HG03039 (cell line): ENCODE measurements around the gene MYH10.

Experiments used
- ATAC-seq: cut with Tn5 transposase; IDR thresholded peaks from one replicate; pipeline ENCODE4 v1.9.1; 2021; ENCODE audit warnings: mild to moderate bottlenecking, moderate library complexity; ENCODE audit not compliant: unreplicated experiment

Gene MYH10

GRCh38 chr17:8649157-8650118, 18.9 kb upstream of the MYH10 start:
- ATAC-seq: no peak

DNA sequence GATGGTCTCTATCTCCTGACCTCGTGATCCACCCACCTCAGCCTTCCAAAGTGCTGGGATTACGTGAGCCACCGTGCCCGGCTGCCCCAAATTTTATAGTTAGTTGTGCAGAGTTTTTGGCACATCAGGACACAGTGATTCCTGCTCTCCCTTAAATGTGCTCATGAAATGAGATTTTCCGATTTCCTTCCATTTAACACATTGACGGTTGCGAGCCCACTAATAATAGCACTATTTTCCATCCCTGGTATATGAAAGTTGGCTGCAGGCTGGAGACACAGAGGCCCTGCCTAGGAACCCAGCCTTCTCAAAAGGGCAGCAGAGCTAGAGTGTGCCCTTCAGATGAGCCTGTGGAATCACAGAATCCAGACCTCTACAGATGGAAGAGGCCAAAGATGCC, 17.4 kb upstream of the MYH10 start:
- no peak for ATAC-seq

DNA sequence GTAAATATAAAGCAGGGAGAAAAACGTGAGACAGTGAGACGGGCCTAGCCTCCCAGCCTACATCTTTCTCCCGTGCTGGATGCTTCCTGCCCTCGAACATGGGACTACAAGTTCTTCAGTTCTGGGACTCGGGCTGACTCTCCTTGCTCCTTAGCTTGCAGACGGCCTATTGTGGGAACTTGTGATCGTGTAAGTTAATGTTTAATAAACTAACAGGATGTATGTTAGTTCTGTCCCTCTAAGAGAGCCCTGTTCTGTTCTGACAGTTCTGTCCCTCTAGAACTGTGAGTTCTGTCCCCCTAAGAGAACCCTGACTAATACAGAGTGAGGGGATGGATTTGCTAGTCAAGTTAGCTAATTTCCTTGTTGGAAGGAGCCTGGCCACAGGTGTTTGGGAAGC, 16.7 kb upstream of the MYH10 start:
- no peak for ATAC-seq

DNA sequence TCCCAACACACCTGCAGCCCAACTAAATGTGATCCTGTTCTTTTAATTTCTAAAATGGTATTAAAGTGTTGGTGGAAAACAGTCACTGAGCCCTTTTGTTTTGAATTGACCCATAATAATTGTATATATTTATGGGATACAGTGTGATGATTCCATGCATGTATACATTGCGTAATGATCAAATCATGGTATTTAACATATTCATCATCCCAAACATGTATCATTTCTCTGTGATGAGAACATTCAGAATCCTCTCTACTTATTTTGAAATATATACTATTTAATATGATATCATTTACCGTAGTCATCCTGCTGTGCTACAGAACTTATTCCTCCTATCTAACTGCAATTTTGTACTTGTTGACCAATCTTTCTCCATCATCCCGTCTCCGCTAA, 14.0 kb upstream of the MYH10 start:
- no peak for ATAC-seq

DNA sequence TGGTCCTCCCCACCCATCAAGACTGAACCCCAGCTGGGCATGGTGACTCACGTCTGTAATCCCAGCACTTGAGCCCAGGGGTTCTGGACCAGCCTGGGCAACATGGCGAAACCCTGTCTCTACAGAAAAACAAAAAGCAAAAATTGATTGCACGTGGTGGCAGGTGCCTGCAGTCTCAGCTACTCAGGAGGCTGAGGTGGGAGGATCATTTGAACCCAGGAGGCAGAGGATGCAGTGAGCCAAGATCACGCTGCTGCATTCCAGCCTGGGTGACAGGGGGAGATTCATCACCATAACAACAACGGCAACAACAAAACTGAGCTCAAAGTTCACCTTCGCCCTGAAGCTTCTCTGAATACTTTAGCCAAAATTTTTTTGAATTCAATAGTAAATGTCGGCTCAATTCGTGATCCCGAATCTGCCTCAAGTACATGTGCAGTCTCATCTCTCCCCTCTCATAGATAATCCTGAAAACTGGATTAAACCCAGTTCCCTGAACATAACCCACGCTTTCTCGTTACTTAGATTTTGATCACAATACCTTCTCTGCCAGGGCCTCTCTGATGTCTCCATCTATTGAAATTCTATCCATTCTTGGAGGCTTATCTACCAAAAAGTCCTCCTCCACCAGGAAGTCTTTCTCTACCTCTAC, 13.5 kb upstream of the MYH10 start:
- ATAC-seq: no peak

GRCh38 chr17:8639709-8640108, 9.2 kb upstream of the MYH10 start:
- ATAC-seq: no peak

DNA sequence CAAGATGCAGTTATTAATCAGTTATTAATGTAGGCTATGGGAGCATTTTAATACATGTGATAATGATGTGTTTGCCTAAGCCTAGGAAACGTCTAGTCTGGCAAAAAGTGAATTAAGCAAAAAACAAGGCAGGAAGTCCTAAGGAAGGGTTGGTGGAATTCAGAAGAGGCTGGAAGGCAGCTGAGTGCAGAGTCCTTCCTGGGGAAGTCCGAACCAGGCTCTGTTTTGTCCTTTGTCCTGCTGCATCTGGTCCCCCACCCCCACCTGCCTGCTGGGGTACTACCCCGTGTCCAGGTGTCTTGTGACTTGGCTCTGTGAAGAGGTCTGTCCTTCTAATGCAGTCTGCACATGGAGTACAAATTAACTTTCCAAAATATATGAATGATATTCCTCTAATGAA, 1.5 kb upstream of the MYH10 start:
- ATAC-seq: no peak

DNA sequence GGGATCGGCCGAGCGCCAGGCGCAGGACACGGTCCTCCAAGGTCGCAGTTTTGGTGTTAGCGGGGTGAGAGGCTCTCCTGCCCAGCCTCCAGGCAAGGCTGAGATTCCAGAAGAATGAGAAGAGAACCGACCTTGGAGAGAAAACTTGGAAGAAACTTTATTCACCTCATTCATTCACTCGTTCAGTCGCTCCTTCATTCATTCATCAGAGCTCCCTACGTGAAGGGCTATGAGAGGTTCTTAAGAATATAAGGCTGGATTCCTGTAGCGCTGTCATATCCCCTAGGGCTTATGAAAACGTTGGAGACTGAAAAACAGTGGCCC, 991 bp upstream of the MYH10 start:
- no peak for ATAC-seq

DNA sequence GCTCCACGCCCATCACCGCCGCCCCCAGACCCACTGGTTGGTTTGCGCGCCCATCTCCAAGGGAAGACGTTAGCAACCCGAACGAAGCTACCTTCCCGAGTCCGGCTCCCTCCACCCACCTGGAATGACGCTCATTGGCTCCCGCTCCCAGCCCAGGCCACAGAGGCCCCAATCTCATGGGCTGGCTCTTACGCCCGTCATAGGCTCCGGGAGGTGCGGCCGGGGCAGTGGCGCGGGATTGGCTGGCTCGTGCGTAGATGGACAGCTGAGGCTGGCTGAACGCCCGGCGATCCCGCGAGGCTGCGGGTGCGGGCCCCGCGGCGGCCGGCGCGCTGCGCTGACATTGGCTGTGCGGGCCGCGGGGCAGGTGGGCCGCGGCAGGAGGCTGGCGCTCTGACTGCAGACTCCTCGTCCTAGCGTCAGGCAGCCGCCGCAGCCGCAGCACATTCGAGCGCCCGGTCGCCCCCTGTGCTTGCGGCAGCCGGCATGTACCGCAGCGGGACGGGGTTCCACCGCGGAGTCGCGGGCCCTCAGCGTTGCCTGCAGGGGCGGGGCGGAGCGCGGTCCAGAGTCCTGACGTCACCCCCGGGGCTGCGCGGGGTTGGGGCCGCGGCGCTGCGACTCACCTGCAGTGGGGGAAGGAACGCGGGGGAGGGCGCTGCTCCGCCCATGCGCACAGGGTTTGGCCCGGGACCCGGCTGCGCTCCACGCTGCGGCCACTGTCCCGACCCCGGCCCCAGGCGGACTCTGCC, 453 bp upstream of the MYH10 start:
- peak; percentile 91 for ATAC-seq

DNA sequence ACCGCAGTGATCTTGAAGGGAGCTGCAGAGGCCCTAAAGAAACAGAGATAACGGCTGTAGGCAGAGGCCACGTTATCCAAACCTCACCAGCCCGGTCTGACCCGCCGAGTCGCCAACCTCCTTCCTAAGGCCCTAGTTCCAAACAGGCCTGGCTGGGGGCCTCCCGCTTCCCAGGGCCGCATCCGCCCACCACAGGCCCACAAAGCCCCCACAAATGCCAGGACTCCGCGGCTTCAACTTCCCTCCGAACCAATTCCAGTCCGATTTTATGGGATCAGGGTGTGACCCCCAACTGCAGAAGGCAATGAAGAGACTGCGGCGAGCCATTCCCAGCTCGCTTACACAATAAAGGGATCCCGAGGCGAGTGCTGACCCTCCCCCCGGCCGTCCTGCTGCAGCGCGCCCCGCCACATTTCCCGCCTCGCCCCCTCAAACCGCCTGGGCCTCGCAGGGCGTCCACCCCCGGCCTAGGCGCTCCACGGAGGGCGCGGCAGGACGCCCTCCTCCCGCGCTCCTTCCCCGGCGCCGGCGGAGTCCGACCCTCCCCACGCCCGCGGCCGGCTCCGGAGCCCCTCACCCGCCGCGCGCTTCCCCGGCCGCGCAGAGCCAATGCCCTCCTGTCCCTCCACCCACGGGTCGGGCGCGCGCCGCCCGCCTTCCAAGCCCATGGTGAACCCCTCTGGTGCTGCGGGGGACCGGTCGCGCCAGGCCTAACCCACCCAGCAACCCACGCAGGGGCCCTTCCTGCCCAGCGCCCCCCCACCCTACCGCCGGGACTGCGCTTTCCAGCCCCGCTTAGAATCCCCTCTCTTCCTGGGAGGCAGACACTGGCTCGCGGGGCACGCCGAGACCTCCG, 926 bp downstream of the MYH10 start:
- ATAC-seq: no peak

DNA sequence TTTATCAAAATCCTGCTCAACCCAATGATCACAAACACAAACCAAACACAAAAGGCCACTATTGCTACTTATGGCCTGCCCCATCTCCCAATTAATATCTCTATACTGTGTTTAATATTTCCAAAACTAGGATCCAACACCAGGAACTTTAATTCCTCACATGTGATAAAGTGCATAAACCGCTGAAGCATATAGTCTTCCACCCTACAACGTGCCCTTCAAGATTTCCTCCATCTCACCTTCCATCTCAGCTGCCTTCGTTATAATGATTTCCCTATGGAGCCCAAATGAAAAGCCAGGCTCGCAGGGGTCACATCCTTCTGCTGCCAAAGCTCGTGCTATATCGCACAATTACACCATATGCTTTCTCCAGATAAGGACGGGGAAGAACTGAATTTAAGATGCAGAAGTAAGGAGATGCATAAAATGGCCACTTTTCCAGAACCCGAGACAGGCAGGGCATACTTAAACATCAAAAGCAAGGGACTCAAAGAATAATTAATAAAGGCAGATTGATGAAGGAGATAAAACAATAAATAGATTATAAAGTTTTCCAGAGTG, 1.8 kb downstream of the MYH10 start:
- no peak for ATAC-seq

- ATAC-seq: no peak
Measured at GRCh38 chr17:8628172-8628571, 2.4 kb downstream of the MYH10 start.

GRCh38 chr17:8623591-8623990, 6.9 kb downstream of the MYH10 start:
- ATAC-seq: no peak

GRCh38 chr17:8622191-8622590, 8.3 kb downstream of the MYH10 start:
- no peak for ATAC-seq

DNA sequence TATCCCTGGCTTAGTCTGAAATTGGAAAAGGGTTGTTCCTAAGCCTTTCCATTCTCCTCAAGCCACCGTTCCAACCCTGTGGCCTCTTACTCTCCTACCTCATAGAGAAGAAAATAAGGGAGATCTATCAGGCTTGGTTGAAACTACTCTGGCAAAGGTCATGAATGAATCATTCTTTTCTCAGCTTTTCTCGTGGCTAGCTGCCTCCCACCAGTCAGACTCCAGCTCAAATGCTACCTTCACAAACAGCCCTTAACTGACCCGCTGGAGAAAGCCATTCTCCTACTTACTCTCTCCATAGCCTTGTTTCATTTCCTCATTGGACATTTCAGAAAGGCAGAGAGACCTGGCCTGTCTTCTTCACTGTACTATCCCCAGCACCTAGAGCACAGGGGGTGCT, 8.9 kb downstream of the MYH10 start:
- no peak for ATAC-seq

- no peak for ATAC-seq
Measured at GRCh38 chr17:8619294-8619693, 11.2 kb downstream of the MYH10 start.

DNA sequence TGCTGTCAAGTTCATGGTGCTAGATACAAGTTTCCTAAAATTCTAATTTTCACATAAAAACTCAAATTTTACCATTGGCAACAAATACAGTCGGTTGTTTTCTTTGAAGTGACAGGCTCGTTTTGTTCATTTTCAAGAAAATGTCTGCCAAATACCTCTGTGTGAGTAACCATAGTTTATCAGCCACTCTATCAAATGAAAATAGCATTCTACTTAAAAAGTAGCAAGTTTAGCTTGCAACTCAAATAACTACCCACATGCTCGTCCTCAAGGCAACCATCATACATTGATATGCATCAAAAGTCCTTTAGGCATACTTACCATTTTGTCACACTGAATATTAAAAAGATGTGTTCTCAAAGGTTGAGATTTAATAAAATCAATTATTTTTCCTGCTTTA, 11.7 kb downstream of the MYH10 start:
- ATAC-seq: no peak

DNA sequence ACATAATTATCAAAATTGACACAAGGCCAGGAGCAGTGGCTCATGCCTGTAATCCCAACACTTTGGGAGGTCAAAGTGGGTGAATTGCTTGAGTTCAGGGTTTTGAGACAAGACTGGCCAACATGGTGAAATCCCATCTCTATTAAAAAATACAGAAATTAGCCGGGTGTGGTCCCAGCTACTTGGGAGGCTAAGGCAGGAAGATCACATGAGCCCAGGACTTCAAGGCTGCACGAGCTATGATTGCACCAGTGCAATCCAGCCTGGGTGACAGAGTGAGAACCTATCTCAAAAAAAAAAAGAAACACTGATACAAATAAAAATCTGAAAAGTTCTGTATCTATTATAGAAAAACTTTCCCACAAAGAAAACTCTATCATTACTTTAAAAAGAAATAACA, 15.5 kb downstream of the MYH10 start:
- no peak for ATAC-seq

GRCh38 chr17:8611619-8612298, 18.8 kb downstream of the MYH10 start:
- no peak for ATAC-seq

GRCh38 chr17:8611137-8611536, 19.4 kb downstream of the MYH10 start:
- no peak for ATAC-seq
